Embryonic facial prominence (tissue), 1 donor: Measurements from ENCODE around the gene AFMID.
"Not testable (repeated sequence)": the region's sequence is repeated elsewhere in the genome, so short reads cannot be mapped to it uniquely, and the experiment has no call there.

Experiments used
- DNase-seq: peaks from one replicate; pipeline ENCODE4 v3.0.0-alpha.2; 2016; ENCODE audit errors: extremely low spot score

Gene AFMID

DNA sequence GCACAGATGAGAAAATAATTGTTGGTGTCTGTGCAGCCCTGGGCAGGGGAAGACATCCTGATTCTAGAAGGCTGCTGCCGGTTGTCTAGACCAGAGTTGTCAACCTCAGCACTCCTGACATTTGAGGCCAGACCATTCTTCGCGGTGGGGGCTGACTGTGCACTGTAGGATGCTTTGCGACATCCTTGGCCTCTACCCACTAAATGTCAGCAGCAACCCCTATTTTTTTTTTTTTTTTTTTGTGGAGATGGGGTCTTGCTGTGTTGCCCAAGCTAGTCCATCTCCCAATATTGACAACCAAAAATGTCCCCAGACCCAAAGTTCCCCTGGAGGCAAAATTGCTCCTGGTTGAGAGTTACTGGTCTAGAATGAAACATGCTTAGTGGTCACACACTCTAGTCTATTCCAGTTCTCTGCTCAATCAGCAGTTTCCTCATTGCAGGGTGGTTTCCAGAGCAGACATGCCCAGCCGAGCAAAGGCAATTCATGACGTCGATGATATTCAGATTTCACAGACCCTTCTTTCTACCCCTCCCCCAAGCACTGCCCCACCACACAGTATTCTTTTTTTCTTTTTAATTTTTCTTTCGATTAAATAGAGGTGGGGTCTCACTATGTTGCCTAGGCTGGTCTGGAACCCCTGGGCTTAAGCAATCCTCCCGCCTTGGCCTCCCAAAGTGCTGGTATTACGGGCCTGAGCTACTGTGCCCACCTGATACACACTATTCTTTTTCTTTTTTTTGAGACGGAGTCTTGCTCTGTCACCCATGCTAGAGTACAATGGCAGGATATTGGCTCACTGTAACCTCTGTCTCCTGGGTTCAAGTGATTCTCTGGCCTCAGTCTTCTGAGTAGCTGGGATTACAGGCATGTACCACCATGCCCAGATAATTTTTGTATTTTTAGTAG is 32.0 kb upstream of the AFMID start:
- DNase-seq = no peak

DNA sequence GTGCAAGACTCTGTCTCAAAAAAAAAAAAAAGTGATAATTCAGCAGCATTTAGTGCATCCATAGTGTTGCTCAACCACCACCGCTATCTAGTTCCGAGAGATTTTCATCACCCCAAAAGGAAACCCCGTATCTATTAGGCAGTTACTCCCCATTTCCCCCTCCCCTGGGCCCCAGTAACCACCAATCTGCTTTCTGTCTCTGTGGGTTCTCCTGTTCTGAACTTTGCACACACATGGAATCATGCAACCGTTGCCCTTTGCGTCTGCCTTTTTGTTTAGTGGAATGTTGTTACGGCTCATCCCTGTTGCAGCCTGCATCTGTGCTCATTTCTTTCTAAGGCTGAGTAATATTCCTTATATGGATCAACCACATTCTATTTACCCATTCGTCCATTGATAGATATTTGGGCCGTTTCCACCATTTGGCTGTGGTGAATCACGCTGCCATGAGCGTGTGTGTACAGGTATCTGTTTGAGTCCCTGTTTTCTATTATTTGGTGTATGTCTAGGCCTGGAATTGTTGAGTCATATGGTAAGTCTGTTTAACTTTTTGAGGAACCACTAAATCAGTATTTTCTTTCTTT is 27.5 kb upstream of the AFMID start:
- DNase-seq = no peak

DNA sequence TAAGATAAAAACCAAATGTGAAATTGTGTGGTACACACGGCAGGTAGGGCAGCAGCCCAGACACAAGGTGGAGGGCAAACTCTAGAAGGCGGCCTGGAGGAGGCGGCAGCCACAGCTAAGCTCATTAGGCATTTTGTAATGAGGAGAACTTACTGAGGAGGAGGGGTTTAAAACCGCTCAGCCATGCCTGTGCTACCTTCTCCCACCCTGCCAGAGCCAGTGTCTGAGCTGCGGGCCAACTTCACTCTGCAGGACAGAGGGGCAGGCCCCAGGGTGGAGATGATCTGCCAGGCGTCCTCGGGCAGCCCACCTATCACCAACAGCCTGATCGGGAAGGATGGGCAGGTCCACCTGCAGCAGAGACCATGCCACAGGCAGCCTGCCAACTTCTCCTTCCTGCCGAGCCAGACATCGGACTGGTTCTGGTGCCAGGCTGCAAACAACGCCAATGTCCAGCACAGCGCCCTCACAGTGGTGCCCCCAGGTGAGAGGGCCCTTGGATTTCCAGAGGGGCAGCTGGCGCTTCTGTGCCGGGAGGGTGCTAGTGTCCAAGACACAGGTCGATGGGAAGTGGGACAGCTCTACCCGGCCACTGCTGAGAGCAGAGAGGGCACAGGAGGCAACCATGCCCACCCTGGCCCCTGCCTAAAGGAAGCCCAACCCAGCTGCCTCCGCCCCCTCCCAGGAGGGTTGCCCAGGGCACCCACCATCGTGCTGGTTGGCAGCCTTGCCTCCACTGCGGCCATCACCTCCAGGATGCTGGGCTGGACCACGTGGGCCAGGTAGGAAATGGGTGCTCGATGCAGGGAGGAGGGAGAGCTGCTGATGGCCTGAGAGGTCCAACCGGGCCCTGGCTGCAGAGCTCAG is 23.0 kb upstream of the AFMID start:
- no peak for DNase-seq

DNA sequence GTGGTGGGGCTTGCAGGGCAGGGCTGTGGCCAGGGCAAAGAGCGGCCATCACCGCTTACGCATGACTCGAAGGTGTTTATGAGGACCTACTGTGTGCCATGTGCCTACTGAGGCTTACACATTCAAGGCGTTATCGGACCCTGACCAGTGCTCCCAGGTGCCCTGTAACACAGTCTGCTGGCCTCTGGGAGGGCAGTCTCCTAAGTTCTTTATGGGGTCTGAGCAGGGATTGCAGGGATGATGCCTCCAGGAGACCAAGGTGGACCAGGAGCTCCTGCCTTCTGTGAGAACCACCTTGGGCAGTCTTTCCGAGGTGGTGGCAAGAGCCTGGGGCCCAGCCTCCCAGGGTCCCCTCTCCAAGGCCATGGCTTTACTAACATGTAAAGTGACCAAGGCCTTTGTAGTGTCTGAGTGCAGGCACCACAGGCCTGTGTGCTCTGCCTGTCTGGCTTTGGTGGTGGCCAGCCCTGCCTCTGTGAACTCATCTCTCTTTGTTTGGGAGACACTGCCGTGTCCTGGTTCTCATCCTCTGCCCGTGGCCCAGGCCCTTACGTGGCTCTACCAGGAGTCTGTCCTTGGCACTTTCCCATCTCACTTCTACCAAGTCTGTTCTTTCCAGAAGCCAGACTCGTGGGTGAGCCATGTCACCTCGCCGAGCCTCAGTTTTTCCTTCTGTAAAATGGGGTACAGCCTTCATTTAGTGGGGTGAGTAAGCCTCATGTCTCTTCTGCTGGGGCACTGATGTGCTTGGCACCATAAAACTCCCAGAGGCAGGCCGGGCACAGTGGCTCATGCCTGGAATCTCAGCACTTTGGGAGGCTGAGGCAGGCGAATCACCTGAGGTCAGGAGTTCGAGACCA is 22.2 kb upstream of the AFMID start:
- no peak for DNase-seq

DNA sequence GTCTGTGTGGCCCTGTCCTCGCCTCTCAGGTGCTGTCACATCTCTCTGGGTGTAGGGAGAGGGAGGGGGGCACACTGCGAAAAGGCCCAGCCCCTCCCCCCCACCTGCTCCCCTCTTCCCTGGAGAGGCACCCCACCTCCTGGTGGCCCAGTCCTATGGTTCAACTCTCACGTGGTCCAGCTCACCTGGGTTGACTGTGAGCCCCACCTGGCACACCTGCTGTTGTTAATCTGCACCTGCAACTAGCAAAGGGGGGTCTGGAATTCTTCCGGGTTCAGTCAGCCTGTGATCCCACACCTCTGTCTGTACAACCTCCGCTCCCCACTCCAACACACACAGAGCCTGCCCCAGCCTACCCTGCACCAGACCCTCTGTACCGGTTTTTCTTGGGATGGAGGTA is 20.7 kb upstream of the AFMID start:
- DNase-seq = no peak

DNA sequence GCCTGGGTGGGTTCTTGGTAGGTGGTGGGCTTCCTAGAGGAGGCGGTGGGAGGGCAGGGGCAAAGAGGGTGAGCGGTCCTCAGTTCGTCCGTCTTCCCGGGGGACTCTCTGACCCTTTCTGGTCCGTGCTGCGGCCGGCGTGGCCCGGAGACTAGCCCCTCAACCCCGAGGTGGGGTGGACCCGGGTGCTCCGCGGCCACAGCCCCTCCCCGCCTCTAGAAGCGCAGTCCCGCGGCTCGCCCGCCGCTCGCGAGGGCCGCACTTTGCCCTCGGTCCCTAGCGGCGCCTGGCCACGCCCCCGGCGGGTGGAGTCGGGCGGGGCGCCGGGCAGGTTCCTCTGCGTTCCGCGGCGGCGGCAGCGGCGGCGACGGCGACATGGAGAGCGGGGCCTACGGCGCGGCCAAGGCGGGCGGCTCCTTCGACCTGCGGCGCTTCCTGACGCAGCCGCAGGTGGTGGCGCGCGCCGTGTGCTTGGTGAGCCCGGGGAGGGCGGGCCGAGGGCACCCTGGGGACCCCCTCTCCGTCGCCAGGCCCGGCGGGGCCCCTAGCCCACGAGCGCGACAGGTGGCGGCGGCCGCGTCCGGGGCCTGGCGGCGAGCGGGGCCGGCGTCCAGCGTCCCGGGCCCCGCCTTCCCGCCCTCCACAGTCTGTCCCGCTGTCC is 18.8 kb upstream of the AFMID start, which contains the start of gene SYNGR2:
TSS of gene SYNGR2 (plus strand) at position 340 of the 661 bp plus-strand sequence. CDS start at position 376, 36 bp downstream.
- no peak for DNase-seq

DNA sequence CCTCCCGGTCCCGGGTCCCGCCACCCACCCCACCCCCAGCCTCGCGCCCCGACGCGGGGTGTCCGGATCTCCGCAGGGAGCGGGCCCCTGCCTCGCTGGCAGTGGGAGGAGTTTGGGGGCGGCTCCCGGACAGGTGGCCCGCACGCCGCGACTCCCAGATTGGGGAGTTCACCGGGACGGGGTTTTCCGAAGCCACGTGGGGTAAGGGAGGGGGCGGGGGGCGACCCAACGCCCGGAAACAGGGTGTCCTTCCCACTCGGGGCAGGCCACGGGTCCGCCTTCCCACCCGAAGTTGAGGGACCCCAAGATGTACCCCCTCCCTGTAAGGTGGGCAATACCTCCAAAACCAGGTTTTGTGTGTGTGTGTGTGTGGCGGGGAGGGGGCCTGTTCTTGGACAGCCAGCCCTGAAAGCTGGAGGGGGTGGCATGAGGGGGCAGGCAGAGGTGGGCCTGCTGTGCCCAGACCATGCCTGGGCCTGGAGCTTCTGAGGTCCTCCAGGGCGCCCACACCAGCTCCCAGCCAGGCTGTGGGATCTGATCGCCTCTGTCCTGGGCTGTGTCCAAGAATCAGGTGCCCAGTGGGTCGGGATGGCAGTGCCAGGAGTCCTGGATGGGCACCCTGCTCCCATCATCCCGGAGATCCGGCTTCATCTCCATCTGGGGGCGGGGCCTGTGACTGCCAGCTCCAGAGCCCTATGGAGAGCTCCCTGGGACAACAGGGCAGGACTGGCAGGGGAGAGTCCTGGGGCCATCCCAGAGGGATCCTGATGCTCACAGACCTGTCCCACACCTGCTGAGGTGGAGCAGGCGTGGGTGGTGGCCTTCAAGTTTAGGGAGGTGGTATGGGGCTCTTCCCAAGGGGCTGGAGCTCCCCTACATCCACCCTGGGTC is 18.0 kb upstream of the AFMID start:
- no peak for DNase-seq

DNA sequence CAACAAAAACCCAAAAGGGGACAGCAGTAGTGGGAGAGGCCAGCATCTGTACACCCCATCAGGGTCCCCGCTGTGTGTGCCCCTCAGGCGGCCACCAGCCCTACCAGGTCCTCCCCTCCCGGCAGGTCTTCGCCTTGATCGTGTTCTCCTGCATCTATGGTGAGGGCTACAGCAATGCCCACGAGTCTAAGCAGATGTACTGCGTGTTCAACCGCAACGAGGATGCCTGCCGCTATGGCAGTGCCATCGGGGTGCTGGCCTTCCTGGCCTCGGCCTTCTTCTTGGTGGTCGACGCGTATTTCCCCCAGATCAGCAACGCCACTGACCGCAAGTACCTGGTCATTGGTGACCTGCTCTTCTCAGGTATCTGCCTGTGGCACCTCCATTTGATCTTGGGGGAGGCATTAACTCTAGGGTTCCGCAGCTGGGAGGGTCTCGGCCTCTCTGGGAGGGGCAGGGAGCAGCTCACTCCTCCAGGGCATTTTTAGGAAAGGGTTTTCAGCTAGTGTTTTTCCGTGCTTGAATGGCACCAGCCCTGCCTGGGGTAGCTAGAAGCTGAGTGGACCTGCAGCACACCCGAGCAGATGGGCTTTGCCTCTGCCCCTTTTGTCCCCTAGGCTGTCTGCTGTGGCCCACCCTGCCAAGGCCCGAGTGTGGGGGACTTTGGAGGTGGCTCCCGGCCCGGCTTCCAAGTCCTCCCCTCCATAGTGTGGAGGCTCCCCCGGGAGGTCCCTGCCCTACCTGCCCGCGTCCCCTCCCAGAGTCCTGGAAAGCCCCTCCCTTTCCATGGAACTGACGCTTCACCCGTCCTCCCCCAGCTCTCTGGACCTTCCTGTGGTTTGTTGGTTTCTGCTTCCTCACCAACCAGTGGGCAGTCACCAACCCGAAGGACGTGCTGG is 16.2 kb upstream of the AFMID start:
- DNase-seq = no peak

DNA sequence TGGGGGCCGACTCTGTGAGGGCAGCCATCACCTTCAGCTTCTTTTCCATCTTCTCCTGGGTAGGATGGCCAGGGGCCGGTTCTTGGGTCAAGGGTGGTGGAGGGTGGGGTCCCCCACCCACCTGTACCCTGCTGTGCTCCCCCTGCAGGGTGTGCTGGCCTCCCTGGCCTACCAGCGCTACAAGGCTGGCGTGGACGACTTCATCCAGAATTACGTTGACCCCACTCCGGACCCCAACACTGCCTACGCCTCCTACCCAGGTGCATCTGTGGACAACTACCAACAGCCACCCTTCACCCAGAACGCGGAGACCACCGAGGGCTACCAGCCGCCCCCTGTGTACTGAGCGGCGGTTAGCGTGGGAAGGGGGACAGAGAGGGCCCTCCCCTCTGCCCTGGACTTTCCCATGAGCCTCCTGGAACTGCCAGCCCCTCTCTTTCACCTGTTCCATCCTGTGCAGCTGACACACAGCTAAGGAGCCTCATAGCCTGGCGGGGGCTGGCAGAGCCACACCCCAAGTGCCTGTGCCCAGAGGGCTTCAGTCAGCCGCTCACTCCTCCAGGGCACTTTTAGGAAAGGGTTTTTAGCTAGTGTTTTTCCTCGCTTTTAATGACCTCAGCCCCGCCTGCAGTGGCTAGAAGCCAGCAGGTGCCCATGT is 15.4 kb upstream of the AFMID start:
- not testable (repeated sequence) for DNase-seq

DNA sequence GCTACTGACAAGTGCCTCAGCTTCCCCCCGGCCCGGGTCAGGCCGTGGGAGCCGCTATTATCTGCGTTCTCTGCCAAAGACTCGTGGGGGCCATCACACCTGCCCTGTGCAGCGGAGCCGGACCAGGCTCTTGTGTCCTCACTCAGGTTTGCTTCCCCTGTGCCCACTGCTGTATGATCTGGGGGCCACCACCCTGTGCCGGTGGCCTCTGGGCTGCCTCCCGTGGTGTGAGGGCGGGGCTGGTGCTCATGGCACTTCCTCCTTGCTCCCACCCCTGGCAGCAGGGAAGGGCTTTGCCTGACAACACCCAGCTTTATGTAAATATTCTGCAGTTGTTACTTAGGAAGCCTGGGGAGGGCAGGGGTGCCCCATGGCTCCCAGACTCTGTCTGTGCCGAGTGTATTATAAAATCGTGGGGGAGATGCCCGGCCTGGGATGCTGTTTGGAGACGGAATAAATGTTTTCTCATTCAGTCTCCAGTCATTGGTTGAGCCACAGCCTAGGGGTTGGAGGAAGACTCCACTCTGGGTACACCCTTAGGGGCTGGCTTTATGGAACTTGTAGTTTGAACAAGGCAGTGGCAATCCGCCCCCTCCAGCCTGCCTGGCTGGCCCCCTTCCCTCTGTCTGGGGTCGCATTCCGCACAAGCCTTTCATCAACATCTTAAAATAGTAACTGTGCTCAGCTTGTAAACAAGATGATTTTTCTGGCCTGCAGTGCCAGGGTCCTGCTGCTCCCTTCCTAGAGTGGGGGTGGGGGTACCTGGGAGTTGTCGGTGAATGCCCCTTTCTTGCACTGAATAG is 14.7 kb upstream of the AFMID start:
- DNase-seq = no peak

DNA sequence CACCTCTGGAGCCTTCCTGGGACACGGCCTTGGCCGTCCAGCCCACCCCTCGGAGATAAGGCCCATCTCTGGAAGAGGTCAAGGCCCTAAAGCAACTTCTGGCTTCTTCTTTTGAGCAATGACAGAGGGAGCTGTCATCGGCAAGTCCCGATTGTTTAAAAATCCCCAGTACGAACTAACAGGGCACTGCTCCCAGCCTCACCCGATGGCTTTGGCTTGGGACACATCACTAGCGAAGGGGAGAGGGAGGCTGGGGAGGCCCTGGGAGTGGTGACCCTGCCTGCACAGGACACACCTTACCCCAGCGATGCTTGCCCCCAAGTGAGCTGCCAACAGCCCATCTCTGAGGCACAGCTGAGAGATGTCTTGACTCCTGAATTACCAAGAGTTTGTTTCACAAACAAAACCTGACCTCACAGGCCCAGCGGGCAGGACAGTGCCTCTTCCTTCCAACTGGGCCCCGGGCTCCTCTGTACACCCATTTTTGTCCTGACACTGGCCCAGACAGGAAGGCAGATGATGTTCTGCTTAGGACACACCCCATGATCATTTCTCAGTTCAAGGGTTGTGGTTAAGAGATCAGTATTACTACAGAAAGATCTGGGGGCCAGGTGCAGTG is 14.0 kb upstream of the AFMID start:
- no peak for DNase-seq

DNA sequence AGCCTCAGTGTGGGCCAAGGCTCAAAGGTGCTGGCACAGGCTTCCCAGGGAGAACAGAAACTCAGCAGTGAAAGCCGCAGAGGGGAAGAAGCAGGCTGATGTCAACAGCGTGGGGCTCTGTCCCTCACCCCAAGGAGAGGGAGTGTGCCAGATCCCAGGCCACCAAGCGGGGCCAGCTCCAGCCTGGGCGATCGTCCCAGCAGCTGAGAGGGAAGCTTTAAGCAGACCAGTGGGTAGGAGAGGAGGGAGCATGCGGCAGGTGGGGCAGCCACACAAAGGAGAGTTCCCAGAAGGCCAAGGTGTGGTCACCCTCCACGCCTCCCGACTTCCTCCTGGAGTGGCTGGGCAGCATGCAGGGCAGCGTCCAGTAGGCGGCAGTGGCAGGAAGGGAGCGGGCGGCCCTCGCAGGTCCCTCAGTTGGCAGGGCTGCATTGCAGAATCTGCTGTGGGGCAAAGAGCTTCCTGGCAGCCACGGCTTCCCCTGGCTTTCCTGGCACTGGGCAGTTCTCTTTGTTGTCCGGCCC is 12.8 kb upstream of the AFMID start:
- DNase-seq = no peak

DNA sequence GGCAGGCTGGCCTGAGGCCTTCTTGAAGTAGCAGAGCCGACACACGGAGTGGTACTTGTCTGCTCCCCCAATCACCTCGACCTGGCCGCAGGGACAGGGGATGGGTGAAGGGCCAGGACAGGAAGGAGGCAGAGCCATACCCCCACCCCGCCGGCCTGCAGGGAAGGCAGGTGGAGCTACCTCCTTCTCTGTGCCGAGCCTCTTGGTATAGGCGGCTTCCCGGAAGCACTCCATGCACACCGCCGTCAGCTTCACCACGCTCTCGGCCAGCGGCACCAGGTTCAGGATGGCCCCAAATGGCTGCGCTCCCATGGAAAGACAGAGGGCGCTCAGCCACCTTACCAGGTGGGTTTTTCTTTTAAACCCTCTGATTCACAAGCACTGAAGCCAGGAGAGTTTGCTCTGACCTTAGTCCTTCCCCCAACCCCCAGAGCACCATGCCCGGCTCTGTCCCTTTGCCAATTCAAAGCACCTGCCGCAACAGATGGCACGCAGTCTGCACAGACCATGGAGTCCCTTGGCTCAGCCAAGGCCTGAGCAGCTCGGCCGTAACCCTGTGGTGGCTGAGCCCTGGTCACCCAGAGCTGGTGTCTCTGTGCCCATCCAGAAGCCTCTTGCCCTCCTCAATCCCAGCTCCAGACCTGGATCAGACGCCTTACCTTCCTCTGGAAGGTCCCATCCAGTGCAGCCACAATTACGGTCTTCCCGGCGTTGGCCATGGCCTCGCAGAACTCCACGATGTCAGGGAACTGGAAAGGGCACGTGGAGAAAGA is 12.1 kb upstream of the AFMID start:
- DNase-seq = no peak

DNA sequence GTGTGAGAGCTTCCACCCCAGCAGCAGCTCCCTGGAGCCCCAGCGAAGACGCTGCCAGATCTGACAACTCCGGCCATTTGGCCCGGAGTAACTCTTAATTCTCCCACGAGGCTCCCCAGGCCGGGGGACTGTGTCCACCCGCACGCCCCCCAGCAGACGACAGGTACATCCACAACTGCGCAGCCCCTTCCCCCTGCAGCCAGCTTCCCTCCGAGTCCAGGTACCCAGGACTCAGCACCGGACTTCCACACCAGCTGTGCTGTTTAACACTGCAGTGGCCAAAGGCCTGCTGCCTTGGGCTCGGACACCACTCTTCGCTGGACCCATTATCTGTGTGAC is 11.6 kb upstream of the AFMID start:
- no peak for DNase-seq

DNA sequence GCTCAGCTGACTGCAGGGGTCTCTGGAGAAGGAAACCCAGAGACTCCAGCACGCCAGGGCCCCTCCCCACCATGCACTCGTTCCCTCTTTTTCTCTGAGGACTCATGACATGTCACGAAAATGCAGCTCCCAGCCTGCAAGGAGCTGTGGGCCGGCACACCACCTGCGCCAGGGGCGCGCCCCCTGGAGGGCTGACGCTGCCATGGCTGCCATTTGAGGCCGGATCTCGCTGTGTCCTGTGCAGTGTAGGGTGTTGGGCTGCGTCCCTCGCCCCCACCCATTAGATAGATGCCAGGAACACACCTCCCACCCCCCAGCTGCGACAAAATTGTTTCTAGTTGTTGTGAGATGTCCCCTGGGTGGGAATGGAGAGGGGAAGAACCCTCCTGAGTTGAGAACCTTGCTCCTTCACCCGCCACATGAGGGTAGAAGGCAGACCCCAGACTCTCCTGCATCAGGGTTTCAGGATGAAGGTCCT is 10.6 kb upstream of the AFMID start:
- no peak for DNase-seq

DNA sequence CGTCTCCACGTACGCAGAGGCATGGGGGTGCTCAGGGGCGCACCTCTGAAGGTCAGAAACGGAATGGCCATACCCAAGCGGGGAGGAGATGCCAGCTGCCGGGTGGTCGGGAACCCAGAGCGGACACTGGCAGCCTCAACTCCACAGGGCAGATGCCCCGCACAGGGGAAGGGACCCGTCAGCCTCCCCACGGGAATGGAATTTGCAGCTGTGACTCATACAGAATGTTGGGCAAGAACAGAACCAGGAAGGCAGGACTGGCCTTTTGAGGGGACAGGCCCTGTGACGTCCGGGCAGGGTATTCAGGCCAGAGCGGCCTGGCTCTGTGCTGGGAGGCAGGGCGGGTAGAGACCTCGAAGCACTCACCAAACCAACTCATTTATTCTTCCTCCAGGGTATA is 7.8 kb upstream of the AFMID start:
- DNase-seq = no peak
